ENCODE measurements around the gene OR5A1.

OR5A1 gene

DNA sequence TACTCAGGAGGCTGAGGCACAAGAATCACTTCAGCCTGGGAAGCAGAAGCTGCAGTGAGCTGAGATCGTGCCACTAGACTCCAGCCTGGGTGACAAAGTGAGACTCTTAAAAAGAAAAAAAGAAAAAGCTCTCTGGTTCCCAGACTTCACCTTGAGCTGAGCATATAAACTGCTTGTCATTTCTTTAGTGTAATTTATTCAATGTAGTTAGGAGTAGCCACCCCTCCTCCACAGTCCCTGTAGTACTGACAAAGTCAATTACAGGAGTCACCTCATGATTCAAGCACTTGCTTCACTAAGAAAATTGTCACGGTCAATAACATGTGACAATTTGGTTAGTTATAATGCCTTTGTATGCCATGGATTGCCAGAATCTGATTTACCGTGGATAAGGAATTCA, 44.1 kb downstream of the OR5A1 start:
- no peak for DNase-seq

Data from NCI-H526 (cell line).